ENCODE data around the gene TBCD. TPM values are rescaled to one million over a fixed set of nuclear protein-coding genes. Genes with fewer than 3 reads are reported as not detected.

TBCD gene
- total RNA-seq, 1 donor from 2014 or later, result 118 TPM

GRCh38 chr17:82793974-82794630, 42.2 kb downstream of the TBCD start:
- no peak for TF ChIP-seq CTCF (IDR thresholded peaks at IDR 0.05; ENCODE audit: partially characterized antibody, unreplicated experiment)
- peaks cover 4% of the 10 kb centered on the region for H3K9me3 Mint-ChIP-seq (ENCODE audit: unreplicated experiment)
- no peak for DNase-seq
- H3K4me1 Mint-ChIP-seq (ENCODE audit: low read depth, unreplicated experiment), result peaks cover 5% of the 10 kb centered on the region
- H3K27me3 Mint-ChIP-seq (ENCODE audit: unreplicated experiment), result peaks cover 8% of the 10 kb centered on the region
- no peaks in the 10 kb centered on the region for H3K36me3 Mint-ChIP-seq (ENCODE audit: unreplicated experiment)
- no peak overlapping the region for H3K27ac Mint-ChIP-seq (ENCODE audit: unreplicated experiment)
- no peak overlapping the region for H3K4me3 Mint-ChIP-seq (ENCODE audit: unreplicated experiment)

DNA sequence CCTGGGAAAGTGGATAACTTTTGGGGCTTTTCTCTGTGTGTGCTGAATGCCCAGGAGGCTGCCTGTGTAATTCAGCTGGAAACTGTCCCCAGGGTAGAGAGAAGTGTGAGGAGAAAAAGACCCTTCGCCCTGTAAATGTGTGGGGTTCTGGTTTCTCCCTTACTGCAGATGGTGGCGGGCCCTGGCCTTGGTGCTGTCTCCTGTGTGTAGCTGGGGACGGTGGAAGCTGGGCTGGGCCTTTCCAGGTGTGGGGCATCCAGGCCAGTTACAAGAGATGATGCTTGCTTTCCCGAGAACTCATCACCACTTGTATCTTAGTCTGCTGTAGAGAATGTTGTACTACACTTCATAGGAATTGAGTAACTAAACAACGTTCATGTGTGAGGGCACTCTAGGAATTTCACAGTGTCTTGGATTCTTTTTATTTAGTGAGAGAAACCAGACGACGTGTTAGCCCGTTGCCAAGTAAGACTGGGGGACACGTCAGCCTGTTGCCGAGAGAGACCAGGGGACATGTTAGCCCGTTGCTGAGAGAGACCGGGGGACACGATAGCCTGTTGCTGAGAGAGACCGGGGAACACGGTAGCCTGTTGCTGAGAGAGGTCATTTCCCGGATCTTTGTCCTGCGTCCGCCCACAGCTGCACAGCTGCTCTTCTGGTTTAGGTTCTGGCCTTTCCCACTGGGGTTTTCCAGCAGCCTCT, 43.1 kb downstream of the TBCD start:
- H3K36me3 Mint-ChIP-seq (ENCODE audit: unreplicated experiment), result no peaks in the 10 kb centered on the region
- H3K4me3 Mint-ChIP-seq (ENCODE audit: unreplicated experiment), result no peak overlapping the region
- peaks cover 6% of the 10 kb centered on the region for H3K27me3 Mint-ChIP-seq (ENCODE audit: unreplicated experiment)
- peaks cover 3% of the 10 kb centered on the region for H3K4me1 Mint-ChIP-seq (ENCODE audit: low read depth, unreplicated experiment)
- DNase-seq, result no peak
- no peak for TF ChIP-seq CTCF (IDR thresholded peaks at IDR 0.05; ENCODE audit: partially characterized antibody, unreplicated experiment)
- no peak overlapping the region for H3K27ac Mint-ChIP-seq (ENCODE audit: unreplicated experiment)
- H3K9me3 Mint-ChIP-seq (ENCODE audit: unreplicated experiment), result peaks cover 2% of the 10 kb centered on the region

DNA sequence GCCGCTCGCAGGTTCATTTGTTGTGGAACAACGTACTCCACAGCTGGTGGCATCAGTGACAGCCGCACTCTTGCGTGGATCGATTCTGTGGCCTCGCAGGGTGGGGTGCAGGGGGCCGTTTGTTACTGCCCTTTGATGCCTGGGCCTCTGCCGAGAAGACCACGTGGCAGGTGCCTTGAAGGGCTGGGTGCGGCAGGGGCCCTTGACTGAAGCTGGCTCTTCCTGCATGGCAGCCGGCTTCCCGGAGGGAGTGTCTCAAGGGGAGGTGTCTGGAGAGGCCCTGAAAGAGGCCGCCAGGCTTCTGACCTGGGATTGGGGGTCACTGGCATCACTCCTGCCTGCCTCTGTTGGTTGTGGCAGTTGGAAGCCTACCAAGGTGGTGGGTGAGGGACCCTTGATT, 43.8 kb downstream of the TBCD start:
- Mint-ChIP-seq H3K27ac (ENCODE audit: unreplicated experiment) (no peak overlapping the region), H3K36me3 (ENCODE audit: unreplicated experiment) (no peaks in the 10 kb centered on the region), H3K27me3 (ENCODE audit: unreplicated experiment) (peaks cover 6% of the 10 kb centered on the region), H3K4me1 (ENCODE audit: low read depth, unreplicated experiment) (peaks cover 3% of the 10 kb centered on the region), H3K4me3 (ENCODE audit: unreplicated experiment) (no peak overlapping the region), H3K9me3 (ENCODE audit: unreplicated experiment) (peaks cover 2% of the 10 kb centered on the region)
- TF ChIP-seq CTCF (IDR thresholded peaks at IDR 0.05; ENCODE audit: partially characterized antibody, unreplicated experiment), result no peak
- no peak for DNase-seq

DNA sequence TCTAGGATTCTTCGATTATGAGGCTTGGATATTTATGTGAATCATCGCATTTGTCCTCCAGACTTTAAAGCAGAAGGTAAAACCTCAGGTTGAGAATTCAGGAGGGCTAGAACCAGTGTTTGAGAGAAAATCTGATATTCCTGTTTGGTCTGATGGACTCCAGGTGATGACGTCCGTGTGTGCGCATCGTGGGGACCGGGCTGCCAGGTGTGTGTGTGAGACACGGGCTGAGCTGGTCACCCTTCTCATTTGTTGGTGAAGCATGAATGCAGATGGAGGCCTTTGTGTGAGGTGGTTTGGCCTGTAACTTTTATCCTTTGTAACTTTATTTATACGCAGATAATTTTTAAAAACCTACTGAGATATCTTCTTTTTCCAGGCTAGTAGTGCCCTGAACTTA, 45.2 kb downstream of the TBCD start:
- no peak overlapping the region for H3K27ac Mint-ChIP-seq (ENCODE audit: unreplicated experiment)
- peaks cover 5% of the 10 kb centered on the region for H3K27me3 Mint-ChIP-seq (ENCODE audit: unreplicated experiment)
- H3K36me3 Mint-ChIP-seq (ENCODE audit: unreplicated experiment), result peaks cover 11% of the 10 kb centered on the region

More for the DNA sequence above, 45.2 kb downstream of the TBCD start:
- Mint-ChIP-seq H3K4me1 (ENCODE audit: low read depth, unreplicated experiment) (no peaks in the 10 kb centered on the region), H3K9me3 (ENCODE audit: unreplicated experiment) (peaks cover 8% of the 10 kb centered on the region), H3K4me3 (ENCODE audit: unreplicated experiment) (no peak overlapping the region)
- no peak for DNase-seq
- TF ChIP-seq CTCF (IDR thresholded peaks at IDR 0.05; ENCODE audit: partially characterized antibody, unreplicated experiment), result no peak

All from glutamatergic neuron (in vitro differentiated cells).